ENCODE results near the gene CDIPT. TPM values are rescaled to one million over a fixed set of nuclear protein-coding genes. Genes with fewer than 3 reads are reported as not detected.
"Not testable (repeated sequence)": the region's sequence is repeated elsewhere in the genome, so short reads cannot be mapped to it uniquely, and the experiment has no call there.

The CDIPT gene, protein sequence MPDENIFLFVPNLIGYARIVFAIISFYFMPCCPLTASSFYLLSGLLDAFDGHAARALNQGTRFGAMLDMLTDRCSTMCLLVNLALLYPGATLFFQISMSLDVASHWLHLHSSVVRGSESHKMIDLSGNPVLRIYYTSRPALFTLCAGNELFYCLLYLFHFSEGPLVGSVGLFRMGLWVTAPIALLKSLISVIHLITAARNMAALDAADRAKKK
- total RNA-seq, result 65.8 TPM
- long read RNA-seq, transcript CDIPT-201 (6 exons, 2,353 nt), result major isoform, 57 of 75 reads
- long read RNA-seq, partial matches to known transcripts, result 7 of 75 reads
- long read RNA-seq, other reads (novel, unspliced or antisense), result 4 of 75 reads

DNA sequence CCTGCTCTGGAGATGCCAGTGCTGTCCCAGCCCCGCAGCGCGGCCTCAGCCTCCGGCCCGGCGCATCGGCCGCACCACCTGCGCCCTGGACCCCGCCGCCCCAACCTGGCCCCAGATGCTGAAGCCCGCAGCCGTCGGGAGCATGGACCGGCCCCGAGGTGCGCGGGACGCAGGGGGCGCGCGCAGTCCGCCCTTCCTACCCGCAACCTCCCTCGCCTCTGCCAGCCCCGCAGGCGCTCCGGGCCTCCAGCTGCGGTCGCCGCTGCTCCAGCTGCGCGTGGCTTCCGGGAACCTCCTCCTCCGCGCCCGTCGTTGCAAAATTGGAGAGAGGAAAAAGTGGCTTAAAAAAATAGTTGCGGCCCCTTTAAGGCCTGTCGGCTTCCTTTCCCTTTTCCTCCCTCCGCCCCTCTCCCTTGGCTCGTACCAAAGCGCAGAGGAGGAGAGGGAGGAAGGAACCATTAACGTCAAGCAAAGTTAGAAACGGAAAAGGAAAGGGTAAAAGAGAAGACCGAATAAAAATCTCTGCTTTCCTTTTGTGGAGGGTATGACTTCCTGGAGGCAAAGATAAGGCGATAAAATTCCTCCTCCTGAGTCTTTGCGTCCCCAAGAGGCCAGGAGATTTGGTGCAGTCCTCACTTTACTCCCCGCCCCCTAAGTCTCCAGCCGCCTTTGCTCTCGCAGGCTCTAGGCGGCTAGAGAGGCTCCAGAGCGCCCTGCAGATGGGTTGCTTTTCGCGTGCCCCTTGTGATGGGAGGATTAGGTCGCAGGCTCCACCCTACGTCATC, at the start of gene CDIPT:
TSS of gene CDIPT (minus strand) at position 343 of the 785 bp plus-strand sequence. CDS start 369 bp downstream, outside the sequence.
- ATAC-seq (peak; percentile 98), DNase-seq (ENCODE audit: missing footprints) (peak; percentile 97)
- intact Hi-C loops (cut with DNase I), result loop anchor here (1.0 to 10.0 kb wide), 2 partner anchors 73 to 142 kb away; partner anchors contain the start of gene KIF22

DNA sequence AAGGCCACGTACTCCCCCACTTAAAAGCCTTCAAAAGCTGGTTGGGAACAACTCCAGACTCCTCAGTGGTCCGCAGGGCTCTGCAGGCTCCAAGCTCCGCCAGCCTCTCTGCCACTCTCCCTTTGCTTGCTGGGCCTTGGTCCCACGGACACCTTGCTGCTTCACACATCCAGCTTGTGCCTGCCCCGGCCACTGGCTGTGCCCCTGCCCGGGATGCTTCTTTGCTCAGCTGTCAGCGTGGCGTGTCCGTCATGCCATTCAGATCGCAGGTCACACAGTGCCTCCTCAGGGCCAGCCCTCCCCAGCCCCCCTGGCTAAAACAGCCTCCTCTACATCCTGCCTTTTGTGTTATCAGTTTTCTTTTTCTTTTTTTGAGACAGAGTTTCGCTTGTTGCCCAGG, 49.1 kb upstream of the CDIPT start:
- ATAC-seq (no peak), DNase-seq (ENCODE audit: missing footprints) (no peak)
- intact Hi-C loops (cut with DNase I), result no loop called here

DNA sequence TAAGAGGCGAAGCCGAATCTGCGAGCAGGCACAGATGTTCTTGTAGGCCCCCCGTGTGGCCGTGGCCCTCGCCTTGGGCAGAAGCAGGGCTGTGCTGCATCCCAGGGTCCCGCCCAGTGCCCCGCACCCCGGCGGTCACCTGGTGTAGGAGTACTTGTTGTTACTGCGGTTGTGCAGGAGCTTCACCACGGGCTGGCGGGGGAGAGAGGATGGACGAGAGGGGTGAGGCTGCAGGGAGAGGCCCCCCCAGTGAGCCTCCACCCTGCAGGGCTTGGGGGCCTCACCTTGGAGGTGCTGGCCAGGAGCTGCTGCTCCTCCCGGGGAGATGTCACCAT, 48.6 kb upstream of the CDIPT start:
- intact Hi-C loops (cut with DNase I), result no loop called here
- DNase-seq (ENCODE audit: missing footprints), result no peak
- no peak for ATAC-seq

DNA sequence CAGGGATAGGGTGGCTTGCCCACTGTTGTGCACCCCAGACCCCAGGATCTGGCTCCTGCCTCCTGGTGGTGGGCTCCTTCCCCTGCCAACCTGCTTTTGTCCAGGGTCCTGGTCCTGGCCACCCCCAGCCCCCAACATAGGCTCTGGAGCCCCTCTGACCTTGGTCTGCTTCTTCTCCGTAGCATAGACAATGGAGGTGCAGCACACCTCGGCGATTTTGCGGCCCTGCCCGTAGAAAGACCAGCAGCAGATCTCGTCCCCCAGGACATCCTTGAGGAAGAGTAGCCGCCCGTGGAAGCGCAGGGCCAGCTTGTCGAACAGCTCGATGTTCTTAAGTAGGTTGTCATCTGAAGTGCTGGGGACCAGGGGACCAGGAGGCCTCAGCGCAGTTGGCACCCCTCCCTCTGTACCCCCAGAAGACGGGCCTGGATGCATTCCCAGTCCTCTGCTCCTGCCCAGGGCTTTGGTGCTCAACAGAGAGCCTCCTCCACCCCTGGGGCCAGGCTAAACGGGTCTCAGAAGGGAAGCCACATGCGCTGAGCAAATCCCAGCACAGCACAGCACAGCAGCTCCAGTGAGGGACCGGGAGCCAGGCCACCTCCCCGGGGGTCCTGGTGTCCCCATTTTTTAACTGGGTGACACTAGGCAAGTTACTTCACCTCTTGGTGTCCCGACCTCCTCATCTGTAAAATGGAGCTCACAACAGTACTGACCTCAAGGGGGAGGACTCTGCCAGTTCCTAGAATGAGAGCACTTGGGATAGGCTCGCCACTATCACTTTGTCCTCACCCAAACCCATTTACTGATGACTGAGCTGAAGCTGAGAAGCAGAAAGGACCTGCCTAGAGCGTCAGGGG, 48.0 kb upstream of the CDIPT start:
- DNase-seq (ENCODE audit: missing footprints) (no peak), ATAC-seq (no peak)
- intact Hi-C loops (cut with DNase I), result no loop called here

DNA sequence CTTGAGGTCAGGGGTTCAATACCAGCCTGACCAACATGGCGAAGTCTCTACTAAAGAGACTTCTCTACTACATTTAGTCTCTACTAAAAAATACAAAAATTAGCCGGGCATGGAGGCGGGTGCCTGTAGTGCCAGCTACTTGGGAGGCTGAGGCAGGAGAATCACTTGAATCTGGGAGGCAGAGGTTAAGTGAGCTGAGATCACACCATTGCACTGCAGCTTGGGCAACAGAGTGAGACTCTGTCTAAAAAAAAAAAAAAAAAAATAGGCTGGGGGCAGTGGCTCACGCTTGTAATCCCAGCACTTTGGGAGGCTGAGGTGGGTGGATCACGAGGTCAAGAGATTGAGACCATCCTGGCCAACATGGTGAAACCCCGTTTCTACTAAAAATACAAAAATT, 46.8 kb upstream of the CDIPT start:
- intact Hi-C loops (cut with DNase I); ATAC-seq; DNase-seq (ENCODE audit: missing footprints): not testable (repeated sequence)

DNA sequence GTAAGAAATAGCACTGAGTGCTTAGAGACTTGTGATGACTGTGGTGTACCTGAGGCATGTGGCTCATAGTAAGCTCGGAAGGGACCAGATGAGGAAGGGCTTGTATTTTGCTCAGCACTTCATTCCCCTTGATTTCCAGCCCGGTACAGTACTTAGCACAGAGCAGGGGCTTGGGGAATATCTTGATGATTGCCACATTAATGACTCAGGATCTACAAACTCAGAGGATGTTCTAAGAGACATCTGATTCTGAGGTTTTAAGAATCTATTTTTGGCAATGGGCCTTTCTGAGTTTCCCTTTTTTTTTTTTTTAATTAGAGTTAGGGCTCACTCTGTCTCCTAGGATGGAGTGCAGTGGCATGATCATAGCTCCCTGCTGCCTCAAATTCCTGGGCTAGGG, 46.4 kb upstream of the CDIPT start:
- ATAC-seq (no peak), DNase-seq (ENCODE audit: missing footprints) (no peak)
- intact Hi-C loops (cut with DNase I), result no loop called here

DNA sequence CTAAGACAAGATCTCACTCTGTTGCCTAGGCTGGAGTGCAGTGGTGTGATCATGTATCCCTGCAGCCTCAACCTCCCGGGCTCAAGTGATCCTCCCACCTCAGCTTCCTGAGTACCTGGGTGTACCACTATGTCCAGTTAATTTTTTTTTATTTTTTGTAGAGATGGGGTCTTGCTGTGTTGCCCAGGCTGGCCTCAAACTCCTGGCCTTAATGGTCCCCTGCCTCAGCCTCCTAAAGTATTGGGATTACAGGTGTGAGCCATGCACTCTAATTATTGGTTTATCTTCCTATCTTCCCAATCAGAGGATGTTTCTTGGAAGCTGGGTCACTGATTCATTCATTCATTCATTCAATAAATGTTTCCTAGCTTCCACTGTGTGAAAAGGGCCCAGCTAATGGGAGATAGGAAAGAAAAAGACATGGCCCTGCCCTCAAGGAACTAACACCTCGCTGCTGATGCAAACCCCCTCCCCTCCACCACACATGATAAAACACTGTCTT, 45.7 kb upstream of the CDIPT start:
- no peak for DNase-seq (ENCODE audit: missing footprints)
- ATAC-seq, result no peak
- intact Hi-C loops (cut with DNase I), result no loop called here

DNA sequence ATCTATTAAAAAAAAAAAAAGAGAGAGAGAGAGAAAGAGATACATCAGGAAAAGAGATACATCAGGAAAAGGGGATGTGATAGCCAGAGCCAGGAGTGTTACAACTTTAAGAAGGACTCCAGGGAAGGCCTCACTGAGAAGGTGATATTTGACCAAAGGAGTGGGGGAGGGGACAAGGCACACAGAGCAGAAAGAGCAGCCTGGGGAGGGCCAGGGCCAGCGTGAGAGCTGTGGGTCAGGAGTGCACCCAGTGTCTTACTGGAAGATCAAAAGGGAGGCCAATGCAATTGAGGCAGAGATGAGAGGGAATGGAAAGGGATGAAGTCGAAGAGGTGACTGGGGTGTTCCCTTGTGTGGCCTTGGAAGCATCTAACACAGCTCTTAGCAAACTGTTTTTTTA, 44.9 kb upstream of the CDIPT start:
- DNase-seq (ENCODE audit: missing footprints), result no peak
- intact Hi-C loops (cut with DNase I), result no loop called here
- ATAC-seq, result no peak

DNA sequence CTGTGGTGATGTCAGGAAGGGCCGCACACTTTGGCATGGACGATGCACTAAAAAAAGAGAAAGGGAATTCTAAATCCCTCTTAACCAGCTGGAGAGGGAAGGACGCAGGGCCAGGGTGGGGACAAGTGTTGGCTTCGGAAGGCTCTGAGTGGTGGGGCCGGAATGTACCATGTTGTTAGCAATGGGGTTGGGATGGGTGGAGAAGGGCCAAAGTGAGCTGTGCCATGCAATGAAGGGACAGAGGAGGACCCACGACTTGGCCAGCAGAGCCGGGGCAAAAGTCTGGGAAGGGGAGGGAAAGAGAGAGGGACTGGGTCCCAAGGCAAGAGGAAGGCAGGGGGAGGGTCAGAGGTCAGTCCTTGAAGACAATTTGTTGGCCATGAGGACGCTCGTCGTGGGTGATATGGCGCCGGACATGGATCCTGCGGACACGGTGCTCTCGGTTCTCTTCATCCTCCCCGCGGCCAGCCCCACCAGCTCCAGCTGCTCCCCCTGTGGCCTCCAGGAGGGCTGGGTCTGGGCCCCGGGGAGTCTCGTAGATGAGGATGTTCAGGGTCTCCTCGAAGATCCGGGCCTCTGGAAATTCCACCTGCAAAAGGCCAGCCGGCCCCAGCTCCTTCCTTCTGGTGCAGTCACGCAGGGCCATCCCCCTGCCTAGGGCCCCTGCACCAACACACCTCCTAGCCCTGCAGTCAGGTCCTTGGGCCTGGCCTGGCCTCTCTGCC, 43.7 kb upstream of the CDIPT start:
- intact Hi-C loops (cut with DNase I), result no loop called here
- ATAC-seq (peak; percentile 8), DNase-seq (ENCODE audit: missing footprints) (no peak)

DNA sequence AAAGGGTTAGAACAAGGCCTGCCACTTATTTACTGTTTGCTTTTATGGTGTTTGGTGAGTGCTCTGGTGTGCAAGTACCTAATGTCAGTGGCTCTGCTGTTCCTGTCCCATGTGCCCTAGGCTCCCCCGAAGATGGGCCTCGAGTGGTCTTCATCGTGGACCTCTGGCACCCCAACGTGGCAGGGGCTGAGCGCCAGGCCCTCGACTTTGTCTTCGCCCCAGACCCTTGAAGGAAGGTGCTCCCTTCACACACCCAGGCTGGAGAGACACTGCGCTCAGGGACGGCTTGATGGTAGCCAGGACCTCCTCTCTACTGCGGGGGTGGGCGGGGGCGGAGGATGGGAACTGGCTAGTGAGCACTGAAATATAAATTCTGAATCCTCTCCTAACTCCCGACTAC, 42.6 kb upstream of the CDIPT start:
- intact Hi-C loops (cut with DNase I), result no loop called here
- no peak for ATAC-seq
- no peak for DNase-seq (ENCODE audit: missing footprints)

DNA sequence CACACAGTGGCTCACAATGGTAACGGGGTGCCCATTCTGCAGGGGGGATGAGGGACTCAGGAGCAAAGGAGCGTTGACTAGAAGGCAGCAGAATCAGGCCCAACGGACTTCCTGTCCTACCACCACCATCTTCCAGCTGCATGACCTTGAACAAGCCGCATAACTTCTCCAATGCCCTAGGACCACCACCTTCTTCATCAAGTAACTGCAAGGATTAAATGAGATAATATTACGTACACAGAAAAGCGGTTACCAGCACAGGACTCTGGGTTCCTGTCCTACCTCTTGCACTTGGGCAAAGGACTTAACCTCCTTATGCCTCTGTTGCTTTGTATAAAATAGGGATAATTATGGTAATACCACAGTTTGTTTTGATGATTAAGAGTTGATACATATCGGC, 41.9 kb upstream of the CDIPT start:
- no peak for ATAC-seq
- DNase-seq (ENCODE audit: missing footprints), result no peak
- intact Hi-C loops (cut with DNase I), result no loop called here

DNA sequence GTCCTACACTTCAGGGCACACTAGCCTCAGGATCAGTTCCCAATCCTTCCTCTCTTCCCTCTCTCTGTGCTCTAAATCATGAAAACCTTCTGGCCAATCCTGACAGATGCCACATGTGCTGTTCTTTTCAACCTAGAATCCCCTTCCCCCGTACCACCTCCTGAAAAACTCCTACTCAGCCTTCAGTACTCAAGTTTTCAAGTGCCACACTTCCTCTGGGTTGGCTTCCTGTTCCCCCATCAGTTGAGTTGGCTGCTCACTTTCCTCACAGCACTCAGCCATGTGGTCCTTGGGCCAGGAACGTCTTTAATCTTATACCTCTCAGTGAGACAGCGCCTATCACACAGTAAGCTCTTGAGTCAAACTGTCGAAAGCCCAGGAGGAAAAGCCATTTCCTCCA, 40.6 kb upstream of the CDIPT start:
- ATAC-seq, result no peak
- DNase-seq (ENCODE audit: missing footprints), result no peak
- intact Hi-C loops (cut with DNase I), result no loop called here

DNA sequence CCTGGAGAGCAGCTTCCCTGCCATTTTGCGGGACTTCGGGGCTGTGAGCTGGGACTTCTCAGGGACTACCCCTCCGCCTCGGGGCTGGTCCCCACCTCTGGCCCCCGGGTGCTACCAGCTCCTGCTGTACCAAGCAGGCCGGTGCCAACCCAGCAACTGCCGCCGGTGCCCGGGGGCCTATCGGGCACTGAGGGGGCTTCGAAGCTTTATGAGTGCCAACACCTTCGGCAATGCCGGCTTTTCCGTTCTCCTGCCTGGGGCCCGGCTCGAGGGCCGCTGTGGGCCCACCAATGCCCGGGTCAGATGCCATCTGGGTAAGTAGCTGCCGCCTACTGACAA, 38.5 kb upstream of the CDIPT start:
- ATAC-seq (no peak), DNase-seq (ENCODE audit: missing footprints) (no peak)
- intact Hi-C loops (cut with DNase I), result no loop called here

DNA sequence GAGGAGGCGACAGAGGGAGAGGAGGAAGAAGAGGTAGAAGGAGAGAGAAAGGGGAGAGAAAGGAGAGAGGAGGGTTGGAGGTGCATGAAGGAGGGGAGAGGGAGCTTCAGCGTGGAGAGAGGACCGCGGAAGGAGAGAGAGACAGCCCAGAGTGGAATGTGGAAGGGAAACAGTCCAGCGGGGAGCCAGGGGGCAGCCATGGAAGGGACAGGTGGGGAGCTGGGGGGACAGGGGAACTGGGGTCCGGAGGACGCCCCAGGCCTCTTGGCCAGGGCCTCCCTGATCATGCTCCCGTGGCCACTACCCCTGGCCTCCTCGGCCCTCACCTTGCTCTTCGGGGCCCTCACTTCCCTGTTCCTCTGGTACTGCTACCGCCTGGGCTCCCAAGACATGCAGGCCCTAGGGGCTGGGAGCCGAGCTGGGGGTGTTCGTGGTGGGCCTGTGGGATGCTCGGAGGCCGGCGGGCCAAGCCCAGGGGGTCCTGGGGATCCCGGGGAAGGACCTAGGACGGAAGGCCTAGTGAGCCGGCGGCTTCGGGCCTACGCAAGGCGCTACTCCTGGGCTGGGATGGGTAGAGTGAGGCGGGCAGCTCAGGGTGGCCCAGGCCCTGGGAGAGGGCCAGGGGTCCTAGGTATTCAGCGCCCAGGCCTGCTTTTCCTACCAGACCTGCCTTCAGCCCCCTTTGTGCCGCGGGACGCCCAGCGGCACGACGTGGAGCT, 38.0 kb upstream of the CDIPT start:
- intact Hi-C loops (cut with DNase I), result no loop called here
- DNase-seq (ENCODE audit: missing footprints) (no peak), ATAC-seq (no peak)

DNA sequence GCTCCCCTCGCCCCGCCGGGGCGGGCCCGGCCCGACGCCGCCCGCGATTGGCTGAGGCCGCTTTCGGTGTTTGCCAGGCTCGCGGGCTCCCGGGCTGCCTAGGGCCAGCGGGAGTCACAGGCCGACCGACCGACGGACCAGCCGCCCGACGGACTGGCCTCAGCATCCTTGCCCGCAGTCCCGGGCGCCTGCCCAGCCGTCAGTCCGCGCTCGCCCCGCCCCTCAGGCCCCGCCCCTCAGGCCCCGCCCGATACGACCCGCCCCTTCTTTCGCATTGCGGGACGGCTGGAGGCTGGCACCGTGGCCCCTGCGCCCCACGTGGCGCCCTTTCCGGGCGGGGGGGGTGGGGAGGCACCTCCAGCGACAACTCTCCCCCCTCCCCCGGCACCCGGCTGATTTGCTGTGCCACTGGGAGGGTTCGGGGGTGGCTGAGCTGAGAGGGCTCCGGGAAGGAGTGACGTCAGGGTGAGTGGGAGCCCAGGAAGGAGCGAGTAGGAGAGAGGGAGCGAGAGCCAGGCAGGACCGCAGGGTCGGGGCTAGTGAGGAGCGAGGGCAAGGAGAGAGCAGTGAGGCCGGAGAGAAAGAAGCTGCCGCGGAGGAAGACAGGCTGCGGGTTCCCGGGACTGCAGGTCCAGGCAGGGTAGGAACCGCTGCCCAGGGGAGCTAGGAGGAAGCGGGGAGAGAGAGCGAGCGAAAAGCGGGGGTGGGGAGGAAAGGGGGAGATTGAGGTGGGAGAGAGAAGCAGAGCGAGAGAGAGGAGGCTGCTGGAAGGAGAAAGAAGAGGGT, 37.3 kb upstream of the CDIPT start, which contains the start of gene ASPHD1:
TSS of gene ASPHD1 (plus strand) at position 387 of the 786 bp plus-strand sequence. CDS start 484 bp downstream, outside the sequence.
- DNase-seq (ENCODE audit: missing footprints), result peak; percentile 85
- peak; percentile 81 for ATAC-seq
- intact Hi-C loops (cut with DNase I), result no loop called here

DNA sequence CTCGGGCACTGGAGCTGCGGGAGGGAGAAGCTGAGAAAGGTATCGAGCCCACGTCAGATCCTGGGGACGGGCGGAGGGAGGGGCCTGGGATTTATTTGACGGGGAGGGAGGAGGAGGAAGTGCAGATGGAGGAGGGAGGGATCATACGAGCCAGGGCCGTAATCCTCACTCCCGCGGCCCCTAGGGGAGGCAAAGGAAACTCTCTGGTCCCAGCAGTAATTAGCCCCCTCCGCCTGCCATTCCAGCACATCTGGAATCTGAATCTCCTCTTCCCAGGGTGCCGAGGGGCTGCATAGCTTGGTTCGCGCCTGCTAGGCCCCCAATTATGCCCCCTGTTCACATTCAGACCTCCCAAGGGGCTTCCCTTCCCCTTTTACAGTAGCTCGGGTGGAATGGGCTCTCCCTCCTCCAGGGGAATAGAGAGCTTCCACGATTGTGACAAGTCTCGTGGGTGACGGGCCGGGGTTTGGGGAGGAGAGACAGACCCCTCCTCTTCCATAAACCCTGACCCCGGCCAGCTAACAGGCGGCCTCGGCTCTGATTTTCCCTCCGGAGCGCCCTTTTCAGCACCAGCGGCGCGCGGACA, 36.6 kb upstream of the CDIPT start, which contains the start of gene SEZ6L2:
TSS of gene SEZ6L2 (minus strand) at position 35 of the 586 bp plus-strand sequence. CDS start 531 bp downstream, outside the sequence.
- intact Hi-C loops (cut with DNase I), result no loop called here
- no peak for DNase-seq (ENCODE audit: missing footprints)
- no peak for ATAC-seq
